ENCODE measurements around the gene RBM43.

The RBM43 gene

DNA sequence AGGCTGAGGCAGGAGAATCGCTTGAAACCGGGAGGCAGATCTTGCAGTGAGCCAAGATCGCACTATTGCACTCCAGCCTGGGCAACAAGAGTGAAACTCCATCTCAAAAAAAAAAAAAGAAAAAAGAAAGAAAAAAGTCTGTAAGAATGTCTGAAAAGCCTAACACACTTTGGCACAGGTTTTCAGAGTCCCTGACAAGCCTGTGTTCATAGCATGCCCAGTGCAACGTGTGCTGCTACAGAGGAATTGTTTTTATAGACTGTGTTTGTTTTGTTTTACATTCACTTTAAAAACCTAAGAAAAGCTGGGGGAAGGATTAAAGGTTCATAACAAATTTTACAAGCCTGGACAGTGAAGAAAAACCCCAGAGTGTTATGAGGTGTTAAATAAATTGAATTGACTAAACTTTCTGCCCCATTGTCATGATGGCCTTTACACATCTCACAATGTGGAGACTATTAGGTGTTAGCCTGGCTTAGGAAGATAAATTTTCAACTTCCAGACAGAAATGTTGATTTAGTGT, 55.2 kb downstream of the RBM43 start:
- no peak for DNase-seq

DNA sequence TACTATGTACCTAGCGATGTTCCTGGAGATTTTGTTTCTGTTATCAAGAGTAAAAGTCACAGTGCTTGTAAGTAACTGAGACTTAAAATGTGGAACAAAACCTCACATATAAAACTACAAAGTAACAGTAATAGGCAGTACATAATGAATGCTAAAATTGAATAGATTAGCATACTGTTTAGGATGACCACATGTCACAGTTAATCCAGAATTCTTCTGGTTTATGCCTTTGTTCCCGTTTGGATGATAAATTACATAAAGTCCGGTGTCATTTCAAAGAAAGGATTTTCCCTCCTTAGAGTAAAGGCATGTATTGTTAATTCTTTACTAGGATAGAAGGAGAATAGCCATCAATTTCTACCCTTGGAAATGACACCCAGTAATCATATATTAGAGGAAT, 56.1 kb downstream of the RBM43 start:
- no peak for DNase-seq

DNA sequence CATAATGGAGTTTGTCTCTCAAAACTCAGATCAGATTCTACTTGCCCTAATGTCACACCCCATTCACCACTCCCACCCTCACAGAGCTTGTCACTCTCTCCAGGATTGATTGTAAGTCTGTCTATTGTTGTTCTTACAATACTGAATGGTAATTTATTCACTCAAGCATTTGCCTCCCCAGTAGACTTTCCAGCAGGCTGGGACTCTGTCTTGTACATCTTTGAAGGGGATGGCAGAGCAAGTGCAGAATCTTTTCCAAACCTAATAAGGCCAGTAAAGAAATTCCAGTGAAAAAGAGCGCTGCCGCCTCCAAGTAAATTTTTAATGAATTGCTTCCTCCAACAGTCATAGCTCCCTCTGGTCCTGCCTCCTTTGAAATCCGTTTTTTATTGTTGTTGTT, 56.9 kb downstream of the RBM43 start:
- DNase-seq: no peak

DNA sequence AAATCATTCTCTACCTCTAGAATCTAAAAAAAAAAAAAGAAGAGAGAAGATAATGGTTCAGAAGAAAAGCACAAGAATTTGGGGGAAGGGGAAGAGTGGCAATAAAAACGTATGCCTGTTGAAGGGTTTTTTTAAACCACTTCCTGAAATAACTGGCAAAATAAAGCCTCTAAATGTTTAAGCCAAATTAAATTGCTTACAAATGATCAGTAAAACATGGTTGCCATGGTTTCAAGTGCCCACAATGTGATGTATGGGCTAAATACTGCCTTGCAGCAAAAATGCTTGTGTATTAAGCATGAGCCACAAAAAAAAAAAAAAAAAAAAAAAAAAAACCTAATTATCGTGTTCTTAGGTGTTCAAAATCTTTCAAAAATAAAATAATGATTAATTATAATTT, 60.8 kb downstream of the RBM43 start:
- no peak for DNase-seq

DNA sequence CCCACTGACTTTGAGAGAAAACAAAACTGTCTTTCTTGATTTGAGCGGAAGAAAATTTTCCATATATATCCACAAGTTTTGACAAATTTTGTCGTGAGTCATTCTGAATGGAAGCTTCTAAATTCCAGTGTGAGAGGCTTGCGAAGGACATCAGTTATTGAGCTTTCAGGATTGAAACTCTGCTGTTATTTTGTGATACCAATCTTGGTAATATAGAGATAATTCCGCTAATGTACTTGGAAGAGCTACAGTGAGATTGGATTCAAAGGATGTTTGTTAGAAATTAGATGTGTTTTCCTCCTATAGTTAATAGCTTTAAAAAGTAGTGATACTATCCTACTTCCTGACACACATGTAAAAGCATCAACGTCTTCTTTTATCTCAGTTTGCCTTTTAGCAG, 61.4 kb downstream of the RBM43 start:
- no peak for DNase-seq

DNA sequence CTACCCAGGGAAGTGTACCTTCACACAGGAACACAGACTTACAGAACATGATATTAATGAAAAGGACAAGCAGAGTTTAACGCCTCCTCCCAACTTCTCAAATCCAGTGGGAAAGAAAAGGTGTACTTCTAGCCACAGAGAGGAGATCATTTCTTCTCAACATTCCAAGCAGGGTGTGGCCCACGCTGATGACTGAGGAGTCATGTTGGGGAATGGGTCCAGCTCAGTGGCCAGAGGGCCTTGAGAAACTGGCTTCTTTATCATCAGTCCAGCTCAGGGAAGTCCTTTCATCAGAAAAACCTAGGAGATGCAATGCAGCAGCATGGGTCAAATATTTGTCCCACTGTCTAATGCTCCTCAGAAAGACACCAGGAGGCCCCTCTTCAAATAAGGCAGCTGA, 63.0 kb downstream of the RBM43 start:
- no peak for DNase-seq
